Aorta (tissue), 5 donors: ENCODE data around the gene EPB41. TPM values are rescaled to one million over a fixed set of nuclear protein-coding genes. Genes with fewer than 3 reads are reported as not detected.
"Not testable (repeated sequence)": the region's sequence is repeated elsewhere in the genome, so short reads cannot be mapped to it uniquely, and the experiment has no call there.

Experiments
- ATAC-seq: fragments of 200-7000 bp; cut with Tn5 transposase; one replicate; pipeline ENCODE4 v1.9.1; 2022; ENCODE audit warnings: moderate library complexity; ENCODE audit not compliant: low FRiP score
- DNase-seq, 2 donors: peaks; one replicate each; pipeline ENCODE4 v3.0.0-alpha.2; 2020
- H3K27ac ChIP-seq, 2 donors: one replicate each; pipeline ENCODE4 v1.5.1; 2013; ENCODE audit warnings: low read length in 2 of 2, mild to moderate bottlenecking in 2 of 2, moderate library complexity in 2 of 2, control low read depth in 1 of 2, inconsistent platforms in 1 of 2, low read depth in 1 of 2
- H3K27me3 ChIP-seq, 2 donors: one replicate each; pipeline ENCODE4 v1.6.1; 2013; ENCODE audit warnings: control low read depth in 1 of 2, low read length in 1 of 2, mild to moderate bottlenecking in 1 of 2, moderate library complexity in 1 of 2; ENCODE audit not compliant: insufficient read depth in 2 of 2, control insufficient read depth in 1 of 2
- H3K36me3 ChIP-seq, 2 donors: one replicate each; pipeline ENCODE4 v1.6.1; 2013; ENCODE audit warnings: control low read depth in 1 of 2, low read length in 1 of 2, mild to moderate bottlenecking in 1 of 2; ENCODE audit not compliant: insufficient read depth in 2 of 2, control insufficient read depth in 1 of 2
- H3K4me1 ChIP-seq, 2 donors: one replicate each; pipeline ENCODE4 v1.6.1; 2013; ENCODE audit warnings: low read length in 2 of 2, control low read depth in 1 of 2, mild to moderate bottlenecking in 1 of 2, moderate library complexity in 1 of 2; ENCODE audit not compliant: insufficient read depth in 2 of 2, control insufficient read depth in 1 of 2
- H3K4me3 ChIP-seq, 2 donors: one replicate each; pipeline ENCODE4 v1.5.1; 2013; ENCODE audit warnings: low read length in 2 of 2, control low read depth in 1 of 2, mild to moderate bottlenecking in 1 of 2
- H3K9me3 ChIP-seq: one replicate; pipeline ENCODE4 v1.6.1; 2013; ENCODE audit warnings: mild to moderate bottlenecking, low read length; ENCODE audit not compliant: control insufficient read depth
- WGBS, 2 donors: extraction: QIAGEN DNeasy Blood & Tissue Kit; methylation state at CpG; one replicate each; pipeline ENCODE4 v1.1.7; 2013; 5-methylcytosine and 5-hydroxymethylcytosine counted together
- intact Hi-C, 2 donors: fragments of 100-400 bp; cut with DNase I; formaldehyde crosslinking; loops; one replicate each; pipeline versions ENCODE4 v1.14.2 to v1.15.0; 2022
- polyA plus RNA-seq, 2 donors: library from polyadenylated mRNA; stranded (reverse); fragments of 200-250 nt; gene quantifications; one replicate each; pipeline ENCODE4 v1.2.3, GENCODE V29; 2013
- total RNA-seq, 2 donors: library from RNA; stranded (reverse); fragmentation: NEBNext Ultra II Directional; extraction: Animal tissue kit (Norgen Biotek cat#: 25700); gene quantifications; one replicate each; pipeline ENCODE4 v1.2.1, GENCODE V29; 2021
- donor health status: healthy with polysubstance abuse.
- donor health status: Bipolar disorder and iron deficiency.
- donor health status: DM: no; HTN: no; CAD: no.
- donor health status: DM: no; HTN: no; CAD: no.
- donor health status: DM: yes; HTN: yes; CAD: no.

Gene EPB41
- total and polyA plus RNA-seq, 4 donors: 3.4 to 35.2 (median 14.6) TPM

DNA sequence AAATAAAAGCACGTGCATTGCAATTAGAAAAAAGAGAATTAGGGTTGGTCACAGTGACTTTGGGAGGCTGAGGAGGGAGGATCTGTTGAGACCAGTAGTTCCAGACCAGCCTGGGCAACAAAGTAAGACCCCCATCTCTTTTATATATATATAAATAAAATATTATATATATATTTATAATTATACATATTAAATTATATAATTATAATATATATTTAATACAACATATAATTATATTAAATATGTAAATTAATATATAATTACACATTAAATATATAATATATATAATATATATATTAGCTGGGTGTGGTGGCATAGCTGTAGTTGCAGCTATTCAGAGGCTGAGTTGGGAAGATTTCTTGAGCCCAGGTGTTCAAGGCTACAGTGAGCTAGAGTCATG lies 186.1 kb downstream of the EPB41 start:
- intact Hi-C loops: no loop called here
- DNase-seq (no peak), ATAC-seq (no peak)
- Histone ChIP-seq H3K36me3 (peaks cover 0 to 2% of the 10 kb centered on the region in 2 donors), H3K27me3 (no peaks in the 10 kb centered on the region), H3K9me3 (no peaks in the 10 kb centered on the region), H3K27ac (no peak overlapping the region), H3K4me1 (no peaks in the 10 kb centered on the region), H3K4me3 (no peak overlapping the region)
- 92 to 93% methylated on average over 1 of the region's 1 CpG for WGBS, 2 donors

DNA sequence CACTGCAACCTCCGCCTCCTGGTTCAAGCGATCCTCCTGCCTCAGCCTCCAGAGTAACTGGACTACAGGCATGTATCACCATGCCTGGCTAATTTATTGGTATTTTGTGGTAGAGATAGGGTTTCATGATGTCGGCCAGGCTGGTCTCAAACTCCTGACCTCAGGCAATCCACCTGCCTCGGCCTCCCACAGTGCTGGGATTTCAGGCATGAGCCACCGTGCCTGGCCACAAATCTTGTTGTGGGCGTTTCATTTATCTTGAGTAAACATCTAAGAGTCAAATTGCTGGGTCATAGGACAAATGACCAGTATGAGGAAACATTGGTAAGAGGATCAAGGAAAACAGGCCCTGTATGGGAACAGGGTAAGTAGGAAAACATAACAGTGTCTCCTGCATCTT lies 191.5 kb downstream of the EPB41 start:
- H3K4me3 ChIP-seq: no peak overlapping the region
- H3K9me3 ChIP-seq: no peaks in the 10 kb centered on the region
- no peaks in the 10 kb centered on the region for H3K4me1 ChIP-seq
- H3K27me3 ChIP-seq: no peaks in the 10 kb centered on the region
- intact Hi-C loops: no loop called here
- H3K27ac ChIP-seq: no peak overlapping the region
- 78 to 79% methylated on average over 6 of the region's 6 CpGs for WGBS, 2 donors
- ATAC-seq (no peak), DNase-seq (no peak)
- peaks cover 0 to 3% of the 10 kb centered on the region in 2 donors for H3K36me3 ChIP-seq

DNA sequence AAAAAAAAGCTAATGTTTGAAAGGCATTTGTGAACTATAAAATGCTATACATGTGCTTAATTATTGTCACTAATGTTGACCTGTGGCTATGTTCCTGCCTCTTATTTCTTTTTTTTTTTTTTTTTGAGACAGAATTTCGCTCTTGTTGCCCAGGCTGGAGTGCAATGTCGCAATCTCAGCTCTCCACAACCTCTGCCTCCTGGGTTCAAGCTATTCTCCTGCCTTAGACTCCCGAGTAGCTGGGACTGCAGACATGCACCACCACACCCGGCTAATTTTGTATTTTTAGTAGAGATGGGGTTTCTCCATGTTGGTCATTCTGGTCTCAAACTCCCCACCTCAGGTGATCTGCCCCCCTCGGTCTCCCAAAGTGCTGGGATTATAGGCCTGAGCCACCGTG lies 193.7 kb downstream of the EPB41 start:
- DNase-seq, H3K4me3 ChIP-seq, ATAC-seq, H3K4me1 ChIP-seq, intact Hi-C loops, H3K36me3 ChIP-seq, H3K27me3 ChIP-seq, H3K27ac ChIP-seq, H3K9me3 ChIP-seq: not testable (repeated sequence)
- WGBS, 2 donors: 94 to 96% methylated on average over 6 of the region's 6 CpGs

DNA sequence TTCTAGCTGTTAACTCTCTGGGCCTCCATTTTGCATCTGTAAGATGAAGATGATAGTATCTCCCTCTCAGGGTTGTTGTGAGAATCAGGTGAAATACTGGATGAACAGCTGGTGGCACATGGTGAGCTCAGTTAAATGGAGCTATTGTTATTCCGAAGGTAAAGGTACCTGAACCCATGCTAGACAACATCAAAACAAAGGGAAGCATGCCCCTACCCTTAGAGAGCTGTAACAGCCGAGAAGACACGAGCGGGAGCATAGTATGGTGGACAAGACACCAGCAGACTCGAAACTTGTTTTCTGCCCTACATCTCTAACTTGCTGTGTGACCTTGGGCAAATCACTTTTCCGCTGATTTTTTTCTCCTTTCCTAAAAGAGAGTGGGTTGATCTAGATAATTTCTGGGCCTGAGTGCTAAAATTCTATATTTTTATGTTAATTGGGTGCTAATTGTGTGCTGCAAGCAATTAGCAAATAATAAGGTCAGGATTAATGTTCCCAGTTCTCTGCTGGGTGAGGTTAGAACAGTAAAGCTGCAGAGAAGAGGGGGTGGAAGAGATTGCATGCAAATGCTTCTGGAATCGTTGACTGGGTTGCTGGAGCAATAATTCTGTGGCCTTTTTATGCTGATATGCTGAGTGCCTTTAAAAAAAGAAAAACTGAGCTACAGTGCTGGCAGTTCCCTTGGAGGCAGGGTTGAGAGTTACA lies 198.5 kb downstream of the EPB41 start:
- no peak for ATAC-seq
- no peaks in the 10 kb centered on the region for H3K9me3 ChIP-seq
- H3K27me3 ChIP-seq: no peaks in the 10 kb centered on the region
- no peak overlapping the region for H3K4me3 ChIP-seq
- WGBS, 2 donors: 84 to 85% methylated on average over 7 of the region's 7 CpGs
- no peak overlapping the region for H3K27ac ChIP-seq
- peaks cover 0 to 5% of the 10 kb centered on the region in 2 donors for H3K36me3 ChIP-seq
- intact Hi-C loops: no loop called here
- no peaks in the 10 kb centered on the region for H3K4me1 ChIP-seq
- no peak for DNase-seq

DNA sequence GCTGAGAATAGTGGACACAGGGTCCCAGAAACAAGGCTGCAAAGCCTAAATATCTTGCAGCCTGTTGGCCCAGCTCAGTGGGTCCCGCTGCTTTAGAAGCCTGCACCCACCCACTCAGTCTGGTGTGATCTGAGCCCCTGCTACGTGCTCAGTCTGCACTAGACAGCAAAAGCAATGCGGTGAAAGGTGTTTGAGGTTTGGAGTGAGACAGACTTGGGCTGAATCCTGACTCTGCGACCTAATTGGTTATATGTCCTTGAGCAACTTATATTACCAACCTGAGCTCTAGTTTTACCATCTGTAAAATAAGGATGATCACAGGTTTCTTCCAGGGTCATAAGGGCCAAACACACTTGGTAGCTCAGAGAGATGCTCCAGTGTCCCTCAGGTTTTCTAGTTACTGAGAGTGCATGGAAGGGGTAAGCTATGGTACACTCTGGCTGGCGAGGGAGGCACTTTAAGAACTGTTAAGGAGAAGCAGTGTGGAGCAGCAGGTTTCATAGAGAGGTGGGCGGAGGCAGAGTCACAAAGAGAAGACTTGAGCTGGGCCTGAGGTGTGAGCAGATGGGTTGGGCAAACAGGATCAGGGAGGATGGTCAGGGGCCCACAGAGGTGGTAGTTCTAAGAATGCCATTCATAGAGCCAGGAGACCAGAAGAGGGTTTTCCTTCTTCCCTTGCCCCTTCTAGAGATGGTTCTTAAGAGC lies 199.2 kb downstream of the EPB41 start:
- no peaks in the 10 kb centered on the region for H3K9me3 ChIP-seq
- DNase-seq (no peak), ATAC-seq (no peak)
- WGBS, 2 donors: 73% methylated on average over 6 of the region's 6 CpGs
- H3K36me3 ChIP-seq: peaks cover 0 to 5% of the 10 kb centered on the region in 2 donors
- no peaks in the 10 kb centered on the region for H3K4me1 ChIP-seq
- no peak overlapping the region for H3K27ac ChIP-seq
- H3K27me3 ChIP-seq: no peaks in the 10 kb centered on the region
- H3K4me3 ChIP-seq: no peak overlapping the region
- intact Hi-C loops: no loop called here

DNA sequence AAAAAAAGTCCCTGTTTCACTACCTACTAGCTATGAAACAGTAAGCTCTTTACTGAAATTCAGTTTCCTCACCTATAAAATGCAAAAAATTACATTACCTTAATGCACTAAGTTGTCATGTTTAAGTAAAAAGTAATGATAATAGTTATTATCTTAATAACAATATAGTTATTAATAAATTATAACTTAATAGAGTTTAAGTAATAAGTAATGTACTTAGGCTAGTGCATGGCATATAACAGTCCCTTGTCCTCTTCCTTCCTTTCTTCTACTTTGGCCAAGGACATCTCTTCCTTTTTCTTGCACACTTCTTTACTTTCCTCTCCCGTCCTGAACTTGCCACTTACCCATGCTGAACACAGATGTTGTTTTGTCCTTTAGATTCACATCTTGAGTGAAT lies 200.3 kb downstream of the EPB41 start:
- Histone ChIP-seq H3K27ac (no peak overlapping the region), H3K4me1 (no peaks in the 10 kb centered on the region), H3K4me3 (no peak overlapping the region), H3K36me3 (peaks cover 0 to 2% of the 10 kb centered on the region in 2 donors), H3K27me3 (no peaks in the 10 kb centered on the region), H3K9me3 (no peaks in the 10 kb centered on the region)
- intact Hi-C loops: no loop called here
- no peak for DNase-seq
- no peak for ATAC-seq
- 82 to 88% methylated on average over 1 of the region's 1 CpG for WGBS, 2 donors

DNA sequence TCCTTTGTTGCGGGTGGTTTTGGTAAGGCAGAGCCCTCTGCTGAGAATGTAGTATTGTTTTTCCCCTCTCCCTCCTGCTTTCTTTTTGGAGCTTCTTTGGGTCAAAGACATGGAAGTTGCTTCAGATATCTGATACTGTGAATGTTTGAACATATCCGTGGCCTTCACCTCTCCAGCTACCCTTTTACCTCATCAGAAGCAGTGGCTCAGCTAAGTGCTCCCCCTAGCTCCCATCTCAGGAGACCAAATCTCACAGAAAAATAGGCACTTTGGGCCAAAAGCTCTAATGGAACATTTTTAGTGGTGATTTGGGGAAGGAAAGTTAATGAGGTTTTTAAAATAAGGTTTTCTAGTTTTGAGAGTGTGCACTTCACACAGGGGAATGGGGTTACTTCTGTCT lies 203.0 kb downstream of the EPB41 start:
- Histone ChIP-seq H3K36me3 (peaks cover 0 to 2% of the 10 kb centered on the region in 2 donors), H3K4me3 (no peak overlapping the region), H3K27ac (no peak overlapping the region), H3K4me1 (no peaks in the 10 kb centered on the region), H3K27me3 (no peaks in the 10 kb centered on the region), H3K9me3 (no peaks in the 10 kb centered on the region)
- ATAC-seq (no peak), DNase-seq (no peak)
- 72 to 86% methylated on average over 2 of the region's 2 CpGs for WGBS, 2 donors
- intact Hi-C loops: no loop called here

DNA sequence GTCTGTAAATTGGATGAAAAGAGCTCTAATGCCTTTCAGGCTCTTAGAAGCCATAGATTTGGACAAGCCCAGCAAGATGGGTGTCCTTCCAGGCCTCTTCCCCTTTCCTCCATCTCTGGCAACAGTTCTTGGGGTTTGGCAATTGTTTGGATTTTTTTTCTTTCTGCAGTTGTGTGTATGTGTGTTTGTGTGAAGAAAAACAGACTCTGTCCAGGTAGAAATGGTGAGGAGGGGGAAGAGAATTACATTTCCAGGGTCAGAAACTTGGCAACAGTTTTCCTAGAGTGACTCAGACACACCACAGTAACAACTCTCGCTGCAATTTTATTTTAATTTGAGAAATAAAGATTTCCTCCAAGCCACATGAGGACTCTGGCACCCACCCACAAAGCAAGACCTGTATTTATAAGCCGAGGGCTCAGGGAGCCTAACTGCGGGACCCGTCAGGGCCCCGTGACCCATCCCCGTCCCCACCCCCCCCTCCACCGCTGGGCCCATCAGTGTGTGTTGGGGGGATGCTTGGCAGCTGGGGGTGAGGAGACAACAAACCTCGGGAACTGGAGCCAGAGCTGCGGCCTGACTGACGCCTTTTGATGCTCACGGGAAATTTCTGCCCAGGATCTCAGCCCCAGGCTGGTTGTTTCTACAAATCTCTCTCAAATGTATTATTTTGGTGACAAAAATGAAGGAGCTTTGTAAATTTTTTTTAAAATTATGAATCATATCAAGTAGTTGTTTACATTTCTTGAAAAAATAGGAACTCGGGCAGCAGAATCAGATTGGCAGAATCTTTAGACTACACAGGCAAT lies 205.0 kb downstream of the EPB41 start:
- Histone ChIP-seq H3K27me3 (no peaks in the 10 kb centered on the region), H3K9me3 (no peaks in the 10 kb centered on the region), H3K4me3 (no peak overlapping the region), H3K36me3 (no peaks in the 10 kb centered on the region), H3K4me1 (no peaks in the 10 kb centered on the region), H3K27ac (no peak overlapping the region)
- ATAC-seq (no peak), DNase-seq (no peak)
- 60 to 66% methylated on average over 12 of the region's 12 CpGs for WGBS, 2 donors
- intact Hi-C loops: no loop called here
